ENCODE results near the gene UMODL1. TPM values are rescaled to one million over a fixed set of nuclear protein-coding genes. Genes with fewer than 3 reads are reported as not detected.

The UMODL1 gene
- total and polyA plus RNA-seq, 8 donors = 0.10 to 0.69 (median 0.48) TPM; not detected in 1

DNA sequence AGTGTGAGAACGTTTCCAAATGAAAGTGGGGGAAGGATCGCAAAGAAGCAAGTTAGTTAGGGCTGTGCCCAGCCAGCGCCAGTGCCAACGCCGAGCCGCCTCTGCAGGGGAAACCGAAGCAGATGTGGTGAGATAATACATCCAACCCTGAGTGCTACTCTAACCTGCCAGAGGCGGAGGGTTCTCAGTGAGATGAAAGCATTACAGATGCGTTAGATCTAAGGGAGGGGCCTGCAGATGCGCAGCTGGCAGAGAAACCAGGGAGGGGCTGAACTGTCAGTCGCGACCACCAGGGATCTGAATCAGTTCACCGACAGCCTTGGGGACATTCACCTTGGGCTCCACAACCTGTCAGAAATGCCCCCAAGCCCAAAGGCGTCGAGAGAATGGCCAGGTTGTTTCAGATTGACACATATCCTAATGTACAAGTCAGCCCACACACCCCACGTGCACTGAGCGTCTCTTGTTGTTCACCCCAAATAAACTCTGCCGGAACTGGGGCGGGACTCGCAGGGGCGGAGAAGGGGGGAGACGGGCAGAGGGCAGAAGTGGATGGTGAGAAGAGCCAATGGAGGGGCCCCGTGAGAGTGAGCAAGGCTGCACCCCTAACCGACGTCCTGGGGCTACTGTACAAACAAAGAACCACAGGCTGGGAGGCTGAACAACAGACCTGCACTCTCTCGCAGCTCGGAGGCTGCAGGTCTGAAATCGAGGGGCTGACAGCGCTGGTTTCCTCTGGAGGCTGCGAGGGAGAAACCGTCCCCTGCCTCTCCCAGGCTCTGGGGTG, 8.7 kb upstream of the UMODL1 start:
- intact Hi-C loops (cut with DNase I) = no loop called here
- ATAC-seq (peak; percentile 8), DNase-seq (peak in 2 of 4 donors; percentile 62 to 75)
- no peak overlapping the region for H3K4me3 ChIP-seq
- H3K4me1 ChIP-seq = peaks cover 23 to 43% of the 10 kb centered on the region in 2 donors
- peak overlapping the region in 1 of 2 donors; percentile 10 for H3K27ac ChIP-seq
- H3K9me3 ChIP-seq = no peaks in the 10 kb centered on the region
- TF ChIP-seq, protein P1, sequence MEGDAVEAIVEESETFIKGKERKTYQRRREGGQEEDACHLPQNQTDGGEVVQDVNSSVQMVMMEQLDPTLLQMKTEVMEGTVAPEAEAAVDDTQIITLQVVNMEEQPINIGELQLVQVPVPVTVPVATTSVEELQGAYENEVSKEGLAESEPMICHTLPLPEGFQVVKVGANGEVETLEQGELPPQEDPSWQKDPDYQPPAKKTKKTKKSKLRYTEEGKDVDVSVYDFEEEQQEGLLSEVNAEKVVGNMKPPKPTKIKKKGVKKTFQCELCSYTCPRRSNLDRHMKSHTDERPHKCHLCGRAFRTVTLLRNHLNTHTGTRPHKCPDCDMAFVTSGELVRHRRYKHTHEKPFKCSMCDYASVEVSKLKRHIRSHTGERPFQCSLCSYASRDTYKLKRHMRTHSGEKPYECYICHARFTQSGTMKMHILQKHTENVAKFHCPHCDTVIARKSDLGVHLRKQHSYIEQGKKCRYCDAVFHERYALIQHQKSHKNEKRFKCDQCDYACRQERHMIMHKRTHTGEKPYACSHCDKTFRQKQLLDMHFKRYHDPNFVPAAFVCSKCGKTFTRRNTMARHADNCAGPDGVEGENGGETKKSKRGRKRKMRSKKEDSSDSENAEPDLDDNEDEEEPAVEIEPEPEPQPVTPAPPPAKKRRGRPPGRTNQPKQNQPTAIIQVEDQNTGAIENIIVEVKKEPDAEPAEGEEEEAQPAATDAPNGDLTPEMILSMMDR (IDR thresholded peaks at IDR 0.05) = no peak
- no peaks in the 10 kb centered on the region for H3K36me3 ChIP-seq
- peaks cover 0 to 28% of the 10 kb centered on the region in 2 donors for H3K27me3 ChIP-seq

DNA sequence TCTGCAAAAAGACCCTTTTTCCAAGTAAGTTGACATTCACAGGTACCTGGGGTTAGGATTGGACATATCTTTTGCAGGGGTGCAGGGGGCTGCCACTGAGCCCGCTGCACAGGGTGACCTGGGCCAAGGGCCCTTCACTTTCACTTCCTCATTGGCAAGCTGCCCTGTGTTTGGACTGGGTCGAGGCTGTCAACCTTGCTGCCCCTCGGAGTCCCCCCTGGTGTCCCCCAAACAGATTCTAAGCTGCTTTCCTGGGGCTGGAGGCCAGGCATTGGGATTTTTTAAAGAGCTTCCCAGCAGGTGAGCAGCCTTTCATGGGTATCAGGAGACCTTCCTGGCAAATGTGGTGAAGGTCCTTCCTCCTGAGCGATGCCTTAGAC, 7.9 kb upstream of the UMODL1 start:
- Histone ChIP-seq H3K4me3 (no peak overlapping the region), H3K4me1 (peaks cover 17 to 38% of the 10 kb centered on the region in 2 donors), H3K27ac (peak overlapping the region in 1 of 2 donors; percentile 10)

DNA sequence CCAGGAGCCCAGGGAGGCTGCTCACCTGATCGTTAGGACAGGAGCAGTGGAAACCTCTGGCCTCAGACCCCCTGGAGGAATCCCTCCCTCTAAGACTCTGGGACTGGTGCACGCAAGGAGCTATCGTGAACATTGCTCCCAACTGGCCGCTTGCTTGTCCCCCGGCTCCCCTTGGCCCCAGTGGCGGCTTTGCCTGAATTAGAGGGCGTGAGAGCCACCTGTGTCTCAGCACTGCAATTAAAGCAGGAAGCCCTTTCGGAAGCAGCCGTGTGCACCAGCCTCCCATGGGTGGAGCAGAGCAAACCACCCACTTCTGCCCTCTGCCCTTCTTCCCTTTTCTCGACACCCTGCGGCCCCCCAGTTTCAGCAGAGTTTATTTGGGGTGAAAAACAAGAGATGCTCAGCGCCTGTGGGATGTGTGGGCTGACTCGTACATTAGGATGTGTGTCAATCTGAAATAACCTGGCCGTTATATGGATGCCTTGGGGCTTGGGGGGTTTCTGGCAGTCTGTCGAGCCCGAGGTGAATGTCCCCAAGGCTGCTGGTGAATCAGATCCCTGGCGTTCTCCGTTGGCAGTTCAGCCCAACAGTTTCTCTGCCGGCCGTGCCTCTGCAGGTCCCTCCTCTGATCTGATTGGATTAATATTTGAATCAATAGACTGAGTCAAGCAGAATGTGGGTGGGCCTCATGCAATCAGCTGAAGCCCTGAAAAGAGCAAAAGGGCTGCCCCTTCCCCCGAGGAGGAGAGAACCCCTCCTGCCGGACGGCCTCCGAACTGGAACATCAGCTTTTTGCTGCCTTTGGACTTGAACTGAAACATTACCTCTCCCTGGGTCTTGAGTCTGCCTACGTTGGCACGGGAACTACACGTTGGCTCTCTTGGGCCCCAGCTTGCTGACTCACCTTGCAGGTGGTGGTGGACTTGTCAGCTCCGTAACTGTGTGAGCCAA, 7.3 kb upstream of the UMODL1 start:
- TF ChIP-seq, protein P1 (IDR thresholded peaks at IDR 0.05) = no peak
- peak overlapping the region in 1 of 2 donors; percentile 10 for H3K27ac ChIP-seq
- no peak overlapping the region for H3K4me3 ChIP-seq
- H3K27me3 ChIP-seq = peaks cover 0 to 28% of the 10 kb centered on the region in 2 donors
- no peaks in the 10 kb centered on the region for H3K36me3 ChIP-seq
- ATAC-seq = peak; percentile 52
- no peaks in the 10 kb centered on the region for H3K9me3 ChIP-seq
- peak in 3 of 4 donors; percentile 59 to 76 (median 60) for DNase-seq
- intact Hi-C loops (cut with DNase I) = no loop called here
- peaks cover 13 to 38% of the 10 kb centered on the region in 2 donors for H3K4me1 ChIP-seq

More for the DNA sequence above, 7.9 kb upstream of the UMODL1 start:
- H3K36me3 ChIP-seq = no peaks in the 10 kb centered on the region
- H3K27me3 ChIP-seq = peaks cover 0 to 28% of the 10 kb centered on the region in 2 donors
- intact Hi-C loops (cut with DNase I) = no loop called here
- H3K9me3 ChIP-seq = no peaks in the 10 kb centered on the region
- DNase-seq (no peak), ATAC-seq (peak; percentile 30)
- TF ChIP-seq, protein P1 (IDR thresholded peaks at IDR 0.05) = no peak

DNA sequence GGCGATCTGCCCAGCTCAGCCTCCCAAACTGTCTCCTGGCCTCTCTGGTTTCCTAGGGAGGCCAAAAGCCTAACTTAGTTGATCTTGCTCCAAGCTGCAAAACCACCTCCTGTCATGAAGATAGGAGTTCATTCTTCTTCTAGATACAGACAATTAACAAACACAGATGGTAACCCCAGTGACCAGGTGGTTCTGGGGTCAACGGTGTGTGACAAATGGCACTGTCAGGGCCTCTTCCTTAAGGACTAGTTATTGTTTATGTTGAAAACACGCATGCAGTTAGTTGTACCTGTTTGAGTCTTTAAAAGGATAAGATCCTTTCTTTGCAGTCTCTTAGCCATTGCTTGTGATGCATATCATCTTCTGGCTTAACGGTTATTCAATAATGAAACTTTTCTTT, 4.6 kb upstream of the UMODL1 start:
- no peaks in the 10 kb centered on the region for H3K9me3 ChIP-seq
- H3K4me1 ChIP-seq = peaks cover 13 to 33% of the 10 kb centered on the region in 2 donors
- H3K4me3 ChIP-seq = no peak overlapping the region
- intact Hi-C loops (cut with DNase I) = no loop called here
- DNase-seq (no peak), ATAC-seq (no peak)
- TF ChIP-seq, protein P1 (IDR thresholded peaks at IDR 0.05) = no peak
- H3K36me3 ChIP-seq = no peaks in the 10 kb centered on the region
- no peak overlapping the region for H3K27ac ChIP-seq
- H3K27me3 ChIP-seq = peaks cover 0 to 37% of the 10 kb centered on the region in 2 donors
